ENCODE data around the gene ZNF710.

ZNF710 gene

GRCh38 chr15:90072978-90073640, 72.0 kb downstream of the ZNF710 start:
- no peak for DNase-seq (ENCODE audit: low read depth, low spot score)
- no peak overlapping the region for H3K27ac ChIP-seq

DNA sequence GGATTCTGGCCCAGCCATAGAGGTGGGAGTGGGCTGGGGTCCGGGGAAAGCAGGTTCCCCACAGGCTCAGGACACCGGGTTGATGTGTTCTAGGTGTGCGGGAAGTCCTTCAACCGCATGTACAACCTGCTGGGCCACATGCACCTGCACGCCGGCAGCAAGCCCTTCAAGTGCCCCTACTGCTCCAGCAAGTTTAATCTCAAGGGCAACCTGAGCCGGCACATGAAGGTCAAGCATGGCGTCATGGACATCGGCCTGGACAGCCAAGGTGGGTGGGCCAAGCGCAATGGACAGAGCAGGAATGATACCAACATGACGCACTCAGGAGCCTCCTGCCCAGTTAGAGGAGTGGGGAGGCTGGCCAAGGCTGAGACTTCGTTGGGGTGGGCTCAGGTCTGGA, 72.9 kb downstream of the ZNF710 start:
- no peak for DNase-seq (ENCODE audit: low read depth, low spot score)
- peak overlapping the region; percentile 77 for H3K27ac ChIP-seq

GRCh38 chr15:90074916-90075315, 73.8 kb downstream of the ZNF710 start:
- DNase-seq (ENCODE audit: low read depth, low spot score), result no peak
- peak overlapping the region; percentile 77 for H3K27ac ChIP-seq

DNA sequence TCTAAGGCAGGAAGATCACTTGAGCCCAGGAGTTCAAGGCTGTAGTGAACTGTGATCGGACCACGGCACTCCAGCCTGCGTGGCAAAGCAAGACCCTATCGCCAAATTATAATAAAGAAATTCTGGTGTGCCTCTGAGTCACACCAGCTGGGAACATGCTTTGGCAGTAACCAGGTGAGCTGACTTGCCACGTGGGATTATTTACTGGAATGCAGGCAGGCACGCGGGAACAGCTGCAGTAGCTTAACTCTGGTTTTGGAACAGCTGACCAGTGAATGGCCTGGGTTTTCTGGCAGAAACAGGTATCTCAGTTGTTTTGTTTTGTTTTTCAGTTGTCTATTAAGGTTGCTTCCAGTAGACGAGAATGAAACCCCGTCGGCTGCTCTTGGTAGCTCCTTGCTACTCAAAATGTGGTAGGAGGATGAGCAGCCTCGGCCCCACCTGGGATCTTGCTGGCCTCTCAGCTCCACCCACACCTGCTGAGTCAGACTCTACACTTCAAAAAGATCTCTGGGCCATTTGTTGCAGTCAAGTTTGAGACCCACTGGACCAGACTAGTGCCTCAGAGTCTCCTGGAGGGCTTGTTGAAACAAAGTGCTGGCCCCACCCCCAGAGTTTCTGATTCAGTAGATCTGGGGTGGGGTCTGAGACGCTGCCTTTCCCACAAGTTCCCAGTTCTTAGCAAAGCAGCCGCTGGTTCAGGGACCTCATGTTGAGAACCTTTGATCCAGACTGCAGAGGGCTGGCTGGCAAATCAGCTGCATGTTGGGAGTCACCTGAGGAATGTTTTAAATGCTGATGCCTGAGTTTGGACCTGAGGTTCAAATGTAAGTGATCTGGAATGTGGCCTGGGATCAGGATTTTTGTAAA, 74.5 kb downstream of the ZNF710 start:
- H3K27ac ChIP-seq, result peak overlapping the region; percentile 77
- DNase-seq (ENCODE audit: low read depth, low spot score), result peak; percentile 68

DNA sequence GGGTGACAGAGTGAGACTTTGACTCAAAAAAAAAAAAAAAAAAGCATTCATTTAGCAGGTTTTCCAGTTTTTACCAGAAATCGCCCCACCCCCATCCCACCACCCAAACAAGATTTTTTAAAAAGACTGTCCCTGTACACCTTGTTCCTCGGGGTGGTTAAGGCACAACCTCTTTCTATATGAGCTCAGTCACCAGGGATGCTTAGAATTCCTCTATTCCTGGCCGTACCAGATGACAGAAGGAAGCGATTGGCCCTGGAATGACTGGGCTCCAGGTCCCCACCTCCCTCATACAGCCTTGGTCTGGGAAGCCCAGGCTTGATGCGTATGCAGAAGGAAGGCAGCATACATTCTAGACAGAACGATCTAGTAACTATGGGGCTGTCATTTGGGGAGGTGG, 75.6 kb downstream of the ZNF710 start:
- H3K27ac ChIP-seq, result peak overlapping the region; percentile 77

DNA sequence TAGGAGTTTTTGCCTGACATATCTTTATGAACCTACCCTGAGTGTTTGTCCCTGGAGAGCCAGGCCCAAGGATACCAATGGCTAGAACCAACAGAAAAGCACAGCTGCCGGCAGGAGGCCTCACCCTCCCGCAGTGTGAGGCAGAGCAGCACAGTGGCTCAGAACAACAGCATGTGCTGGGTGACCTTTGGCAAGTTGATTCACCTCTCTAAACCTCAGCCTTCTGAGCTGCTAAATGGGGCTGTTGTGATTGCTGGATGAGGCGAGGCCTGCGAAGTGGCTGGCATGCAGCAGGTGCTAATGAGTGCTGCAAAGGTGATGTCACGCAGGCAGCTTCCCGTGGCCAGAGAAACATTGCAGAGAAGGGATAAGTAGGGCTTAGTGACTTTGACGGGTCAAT, 77.8 kb downstream of the ZNF710 start:
- H3K27ac ChIP-seq, result no peak overlapping the region
- DNase-seq (ENCODE audit: low read depth, low spot score), result no peak

More for the DNA sequence above, 75.6 kb downstream of the ZNF710 start:
- no peak for DNase-seq (ENCODE audit: low read depth, low spot score)

- no peak for DNase-seq (ENCODE audit: low read depth, low spot score)
- H3K27ac ChIP-seq, result no peak overlapping the region
Observed at GRCh38 chr15:90079619-90080457, 78.7 kb downstream of the ZNF710 start.

DNA sequence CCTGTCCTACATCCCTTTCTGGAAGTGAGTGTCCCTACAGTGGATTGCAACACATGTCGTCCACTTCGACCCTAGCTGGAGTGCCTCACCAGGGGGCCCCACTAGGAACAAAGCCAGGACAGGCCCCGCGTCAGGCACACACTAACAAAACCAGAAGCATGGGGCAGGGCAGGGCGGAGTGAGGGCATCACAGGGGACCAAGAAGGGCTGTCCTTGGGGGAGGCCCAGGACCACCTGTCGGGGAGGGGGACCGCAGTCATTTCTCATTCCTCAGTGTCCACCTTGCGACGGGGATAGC, 79.3 kb downstream of the ZNF710 start:
- DNase-seq (ENCODE audit: low read depth, low spot score), result no peak
- no peak overlapping the region for H3K27ac ChIP-seq

DNA sequence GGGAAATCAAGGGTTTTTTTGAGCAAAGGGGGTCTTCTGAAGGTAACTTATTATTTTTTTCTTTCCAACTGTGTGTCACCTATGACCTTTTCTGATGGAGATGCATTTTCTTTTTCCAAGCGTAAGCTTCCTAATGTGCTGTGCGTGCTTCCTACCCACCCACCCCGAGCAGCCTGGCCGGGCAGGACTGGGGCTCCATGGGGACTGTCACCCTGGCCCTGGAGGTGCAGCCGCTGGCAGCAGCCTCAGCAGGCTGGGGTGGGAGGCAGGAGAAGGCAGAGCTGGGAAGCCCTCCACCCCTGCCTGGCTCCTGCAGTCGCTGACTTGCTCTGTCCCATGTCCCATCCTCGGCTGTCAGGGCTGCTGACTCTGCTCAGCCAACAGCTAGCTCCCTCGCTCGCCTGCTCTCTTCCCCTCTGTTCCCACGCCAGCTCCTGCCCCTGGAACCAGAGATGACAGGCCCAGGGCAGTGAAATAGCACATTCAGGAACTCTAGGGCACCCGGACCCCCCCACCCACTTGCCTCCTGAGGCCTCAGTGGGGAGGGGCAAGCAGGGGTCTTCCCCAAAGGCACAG, 79.8 kb downstream of the ZNF710 start:
- H3K27ac ChIP-seq, result no peak overlapping the region

GRCh38 chr15:90082140-90082715, 81.1 kb downstream of the ZNF710 start:
- no peak overlapping the region for H3K27ac ChIP-seq

More for the DNA sequence above, 79.8 kb downstream of the ZNF710 start:
- no peak for DNase-seq (ENCODE audit: low read depth, low spot score)

DNA sequence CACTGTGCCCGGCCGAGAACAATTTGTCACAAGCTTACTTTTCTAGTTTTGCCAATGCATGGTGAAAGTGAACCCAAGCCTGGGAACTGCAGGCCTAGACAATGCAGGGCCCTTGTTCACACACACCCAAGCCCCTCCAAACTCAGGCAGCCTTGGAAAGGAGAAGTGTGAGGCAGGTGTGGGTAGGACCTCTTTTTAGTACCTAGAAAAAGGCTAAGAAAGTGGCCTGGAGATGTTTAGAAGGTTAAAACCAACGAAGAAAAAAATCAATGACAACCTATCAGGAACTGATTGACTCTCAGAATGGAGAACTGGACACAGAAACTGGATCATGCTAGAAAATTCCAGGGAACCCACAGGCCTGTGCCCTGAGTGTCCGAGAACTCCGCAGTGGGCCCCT, 82.3 kb downstream of the ZNF710 start:
- H3K27ac ChIP-seq, result no peak overlapping the region
- DNase-seq (ENCODE audit: low read depth, low spot score), result no peak

More at GRCh38 chr15:90082140-90082715, 81.1 kb downstream of the ZNF710 start:
- no peak for DNase-seq (ENCODE audit: low read depth, low spot score)

DNA sequence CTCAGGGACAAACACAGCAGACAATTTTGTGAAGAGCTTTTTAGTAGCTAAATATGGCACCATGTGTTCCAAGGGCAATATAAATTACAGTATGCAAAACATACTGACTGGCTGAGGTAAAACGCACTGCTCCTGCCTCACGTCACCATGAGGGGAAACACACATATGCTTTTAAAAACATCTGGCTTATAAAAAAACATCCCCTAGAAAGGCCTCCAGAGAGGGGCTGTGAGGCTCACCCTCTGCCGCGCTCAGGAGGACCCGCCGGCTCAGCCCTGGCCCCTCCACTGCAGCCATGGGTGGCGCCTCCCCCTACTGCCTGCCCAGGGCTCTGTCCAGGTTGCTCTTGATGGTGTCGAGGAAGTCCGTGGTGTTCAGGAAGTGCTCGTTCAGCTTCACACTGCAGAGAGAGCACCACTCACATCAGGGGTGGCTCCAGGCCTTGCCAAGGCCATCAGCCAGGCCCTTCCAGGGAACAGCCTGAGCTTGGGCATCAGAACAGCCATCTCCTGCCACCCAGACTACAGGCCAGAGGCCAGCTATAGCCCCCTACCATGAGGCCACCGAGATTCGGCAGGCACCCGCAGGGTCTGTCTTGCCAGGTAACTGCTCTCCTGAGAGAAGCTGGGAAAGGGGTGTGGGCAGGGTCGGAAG, 83.0 kb downstream of the ZNF710 start:
- DNase-seq (ENCODE audit: low read depth, low spot score), result no peak
- no peak overlapping the region for H3K27ac ChIP-seq

- no peak overlapping the region for H3K27ac ChIP-seq
- DNase-seq (ENCODE audit: low read depth, low spot score), result no peak
Observed at GRCh38 chr15:90084876-90085423, 83.8 kb downstream of the ZNF710 start.

- H3K27ac ChIP-seq, result no peak overlapping the region
- no peak for DNase-seq (ENCODE audit: low read depth, low spot score)
Observed at GRCh38 chr15:90085565-90085964, 84.4 kb downstream of the ZNF710 start.

DNA sequence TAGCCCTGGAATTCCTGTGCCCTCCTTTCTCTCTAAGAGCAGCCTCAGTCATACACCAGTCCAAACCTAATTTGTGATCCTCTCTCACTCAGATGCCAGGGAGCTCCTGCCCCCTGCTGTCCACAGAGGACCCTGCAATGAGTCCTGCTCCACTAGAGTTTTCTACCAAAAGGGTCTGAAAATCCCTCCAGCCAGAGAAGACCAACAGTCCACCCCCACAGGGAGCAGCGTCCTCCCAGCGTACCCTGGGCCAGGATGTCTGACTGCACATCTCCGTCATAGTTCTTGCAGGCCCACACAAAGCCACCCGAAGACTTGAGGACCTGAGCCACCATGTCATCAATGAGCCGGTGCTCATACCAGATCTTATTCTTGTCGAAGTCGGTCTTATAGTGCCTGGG, 85.7 kb downstream of the ZNF710 start:
- H3K27ac ChIP-seq, result no peak overlapping the region
- DNase-seq (ENCODE audit: low read depth, low spot score), result no peak

- no peak for DNase-seq (ENCODE audit: low read depth, low spot score)
- no peak overlapping the region for H3K27ac ChIP-seq
Observed at GRCh38 chr15:90087454-90088154, 86.5 kb downstream of the ZNF710 start.

DNA sequence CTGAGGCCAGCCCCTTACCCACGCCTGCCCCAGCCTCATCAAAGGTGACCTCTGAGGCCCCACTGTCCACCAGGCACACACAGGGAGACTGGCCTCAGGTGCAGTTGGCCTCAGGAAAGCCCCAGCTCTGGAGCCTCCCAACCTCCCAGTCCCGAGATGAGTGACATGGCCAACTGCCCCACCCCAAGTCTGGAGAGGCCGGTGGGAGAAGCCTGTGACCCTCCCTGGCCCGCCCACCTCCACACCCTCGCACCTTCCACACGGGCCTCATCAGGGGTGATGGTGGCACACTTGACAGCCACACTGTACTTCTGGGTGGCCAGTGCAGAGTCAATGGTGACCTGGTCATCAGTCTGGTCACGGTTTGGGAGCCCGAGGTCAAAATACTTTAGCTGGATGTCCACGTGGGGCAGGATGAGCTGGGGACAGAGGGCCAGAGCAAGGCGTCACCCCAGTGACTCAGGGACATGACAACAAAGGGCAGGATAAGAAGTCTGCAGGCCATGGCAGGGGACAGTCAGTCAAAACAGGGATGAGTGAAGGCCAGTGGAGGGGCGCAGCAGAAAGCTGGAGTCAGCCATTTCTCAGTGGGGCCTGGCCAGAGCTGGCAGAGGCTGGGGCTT, 89.2 kb downstream of the ZNF710 start:
- H3K27ac ChIP-seq, result no peak overlapping the region
- no peak for DNase-seq (ENCODE audit: low read depth, low spot score)

GRCh38 chr15:90091156-90091931, 90.2 kb downstream of the ZNF710 start:
- H3K27ac ChIP-seq, result no peak overlapping the region
- no peak for DNase-seq (ENCODE audit: low read depth, low spot score)

All from epithelial cell of prostate (primary cell).